22Rv1 (cell line): ENCODE measurements around the gene CNTN1.
"Not testable (repeated sequence)": the region's sequence is repeated elsewhere in the genome, so short reads cannot be mapped to it uniquely, and the experiment has no call there.

Source experiments
- H3K27ac ChIP-seq: fragments of 450-650 bp; 2 replicates; pipeline ENCODE4 v1.5.1; 2017
- CTCF ChIP-seq: fragments of 450-650 bp; IDR thresholded peaks from 2 replicates; pipeline ENCODE4 v1.5.1; 2017; ENCODE audit warnings: mild to moderate bottlenecking
- ZFX ChIP-seq: fragments of 450-650 bp; IDR thresholded peaks from 2 replicates; pipeline ENCODE4 v1.6.1; 2017; ENCODE audit warnings: antibody characterized with exemption, borderline replicate concordance

The CNTN1 gene

GRCh38 chr12:41067941-41068645 lies 375.9 kb downstream of the CNTN1 start:
- H3K27ac ChIP-seq: no peak overlapping the region
- TF ChIP-seq ZFX: no peak
- no peak; the same call in 1 of the 2 replicates for TF ChIP-seq CTCF

DNA sequence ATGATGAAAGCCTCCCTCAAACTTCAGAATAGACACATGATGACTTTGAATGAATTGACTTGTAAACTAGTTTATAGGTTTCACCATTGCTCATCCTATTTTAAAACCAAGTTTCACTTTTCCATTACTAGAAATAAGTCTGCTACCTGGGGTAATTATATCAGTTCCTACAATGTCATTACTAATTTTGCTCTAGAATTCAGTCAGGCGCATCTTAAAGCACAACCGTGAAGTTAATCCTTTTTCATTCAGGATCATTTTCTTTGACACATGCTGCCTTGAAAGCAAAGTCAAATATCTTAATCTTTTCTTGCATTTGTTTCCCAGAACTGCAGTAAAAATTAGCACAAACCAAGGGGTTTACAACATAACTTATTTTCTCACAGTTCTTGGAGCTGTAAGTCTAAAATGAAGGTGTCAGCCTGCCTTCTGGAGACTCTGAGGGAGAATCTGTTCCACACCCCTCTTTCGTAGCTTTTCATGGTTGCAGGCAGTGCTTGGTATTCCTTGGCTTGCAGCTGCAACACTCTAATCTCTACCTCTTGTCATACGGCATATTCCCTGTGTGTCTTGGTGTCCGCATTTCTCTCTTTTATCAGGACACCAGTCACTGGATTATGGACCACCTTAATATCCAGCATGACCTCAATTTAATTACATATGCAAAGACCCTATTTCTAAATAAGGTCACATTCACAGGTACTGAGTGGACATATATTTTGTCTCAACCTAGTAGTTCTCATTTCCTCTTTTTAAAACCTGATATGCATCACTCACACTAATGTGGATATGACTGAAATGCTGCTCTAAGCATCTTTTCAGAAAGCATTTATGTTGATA lies 381.6 kb downstream of the CNTN1 start:
- TF ChIP-seq CTCF: no peak
- no peak for TF ChIP-seq ZFX
- H3K27ac ChIP-seq: no peak overlapping the region

DNA sequence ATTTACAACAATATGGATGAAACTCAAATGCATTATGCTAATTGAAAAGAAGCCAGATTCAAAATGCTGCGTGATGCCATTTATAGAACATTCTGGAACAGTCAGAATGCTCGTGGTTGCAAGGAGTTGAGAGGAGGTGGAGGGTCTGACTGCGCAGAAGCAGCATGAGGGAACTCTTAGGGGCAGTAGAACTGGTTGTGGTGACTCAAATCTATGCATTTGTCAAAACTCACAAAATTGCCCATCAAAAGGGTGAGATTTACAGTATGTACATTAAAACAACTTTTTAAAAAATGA lies 382.2 kb downstream of the CNTN1 start:
- no peak overlapping the region for H3K27ac ChIP-seq
- TF ChIP-seq CTCF (no peak), ZFX (no peak)

DNA sequence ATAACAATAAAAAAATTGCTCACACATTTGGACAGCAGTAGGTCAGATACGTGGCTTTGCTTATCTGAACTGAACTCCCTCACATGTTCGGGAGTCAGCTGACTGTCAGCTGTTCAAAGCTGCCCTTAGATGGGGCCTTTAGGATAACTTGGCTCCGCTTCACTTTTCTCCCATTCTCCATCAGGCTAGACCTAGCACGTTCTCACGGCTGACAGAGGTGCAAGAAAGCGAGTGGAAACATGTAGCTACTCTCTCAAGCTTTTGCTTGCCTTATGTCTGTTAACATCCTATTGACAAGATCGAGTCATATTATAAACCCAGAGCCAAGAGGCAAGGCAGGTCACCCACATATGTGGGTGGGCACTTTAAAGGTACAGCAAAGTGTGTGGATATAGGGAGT lies 383.9 kb downstream of the CNTN1 start:
- no peak for TF ChIP-seq ZFX
- TF ChIP-seq CTCF: no peak
- H3K27ac ChIP-seq: no peak overlapping the region

DNA sequence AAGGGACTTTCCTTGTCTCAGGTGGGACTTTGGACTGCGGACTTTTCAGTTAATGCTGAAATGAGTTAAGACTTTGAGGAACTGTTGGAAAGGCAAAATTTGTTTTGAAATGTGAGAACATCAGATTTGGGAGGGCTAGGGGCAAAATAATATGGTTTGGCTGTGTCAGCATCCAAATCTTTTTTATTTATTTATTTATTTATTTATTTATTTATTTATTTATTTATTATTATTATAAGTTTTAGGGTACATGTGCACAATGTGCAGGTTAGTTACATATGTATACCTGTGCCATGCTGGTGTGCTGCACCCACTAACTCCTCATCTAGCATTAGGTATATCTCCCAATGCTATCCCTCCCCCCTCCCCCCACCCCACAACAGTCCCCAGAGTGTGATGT lies 389.0 kb downstream of the CNTN1 start:
- not testable (repeated sequence) for H3K27ac ChIP-seq

GRCh38 chr12:41089438-41089837 lies 397.2 kb downstream of the CNTN1 start:
- no peak overlapping the region for H3K27ac ChIP-seq
- no peak for TF ChIP-seq ZFX

- TF ChIP-seq CTCF (no peak), ZFX (no peak)
- no peak overlapping the region for H3K27ac ChIP-seq
Measured at GRCh38 chr12:41092115-41092514, 399.9 kb downstream of the CNTN1 start.

DNA sequence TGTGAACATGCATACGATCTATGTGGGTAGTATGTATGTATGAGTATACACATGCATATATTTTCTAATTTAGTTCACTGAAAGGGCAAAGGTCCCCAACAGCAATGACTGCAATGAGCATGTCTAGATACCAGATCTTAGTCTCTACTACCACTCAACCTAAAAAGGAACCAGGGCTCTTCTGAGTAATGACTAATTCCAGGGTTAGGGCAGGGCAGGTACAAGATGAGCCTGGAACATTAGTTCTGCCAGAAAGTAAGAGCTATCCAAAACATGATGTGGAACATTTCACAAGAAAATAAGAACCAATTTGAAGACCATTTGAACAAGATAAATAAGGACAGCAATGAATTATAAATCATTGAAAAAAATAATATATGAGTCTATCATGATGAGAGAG lies 404.6 kb downstream of the CNTN1 start:
- TF ChIP-seq ZFX: no peak
- no peak for TF ChIP-seq CTCF
- no peak overlapping the region for H3K27ac ChIP-seq
